ENCODE data around the gene LPP.

GRCh38 chr3:188584958-188585689 lies 431.2 kb downstream of the LPP start:
- TF ChIP-seq POLR2AphosphoS5 (IDR thresholded peaks at IDR 0.05; ENCODE audit: low read depth, low read length) (no peak), POLR2A (IDR thresholded peaks at IDR 0.05; ENCODE audit: low read depth, low read length) (no peak), SPI1 (IDR thresholded peaks at IDR 0.05; ENCODE audit: low read depth, low read length) (no peak), PAX5 (IDR thresholded peaks at IDR 0.05; ENCODE audit: insufficient read depth, low read length, severe bottlenecking) (no peak), TAF1 (IDR thresholded peaks at IDR 0.05; ENCODE audit: low read depth, low read length) (no peak)

All from GM12891 (cell line).